ENCODE results near the gene SERP2.

DNA sequence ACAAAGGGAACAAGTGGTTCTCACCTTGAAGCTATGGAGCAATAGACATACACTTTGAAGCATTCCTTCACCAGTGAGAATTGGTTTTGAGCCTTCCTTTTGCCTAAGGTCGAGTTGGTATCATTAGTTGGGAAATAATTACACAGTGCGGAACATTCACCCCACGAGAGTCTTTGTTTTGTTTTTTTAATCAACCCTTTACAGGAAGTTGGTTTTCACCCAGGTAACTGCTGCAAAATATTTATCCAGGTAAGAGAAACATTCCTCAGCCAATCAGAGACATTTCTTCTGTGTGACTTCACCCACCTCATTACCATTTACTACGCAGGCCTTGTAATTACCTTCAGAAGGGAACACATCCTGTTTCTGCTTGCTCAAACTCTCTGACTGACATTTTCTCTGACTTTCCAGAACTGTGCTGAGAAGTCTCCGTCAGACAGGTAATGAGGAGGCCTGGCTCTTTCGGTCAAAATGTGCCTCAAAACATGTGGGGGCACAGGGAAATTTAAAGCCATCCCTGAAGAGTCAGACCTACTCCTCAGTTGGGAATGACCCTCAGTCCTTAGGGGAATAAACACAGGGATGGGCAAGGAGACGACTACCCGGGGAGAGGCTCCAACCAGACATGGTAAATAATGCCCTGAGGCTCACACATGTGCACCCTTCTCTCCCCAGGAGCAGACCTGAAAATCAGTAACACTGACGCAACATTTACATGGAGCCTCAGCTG, 22.7 kb upstream of the SERP2 start:
- TF ChIP-seq EZH2phosphoT487 (conservative IDR thresholded peaks at IDR 0.05; ENCODE audit: low read length) = no peak
- TF ChIP-seq, protein P1, sequence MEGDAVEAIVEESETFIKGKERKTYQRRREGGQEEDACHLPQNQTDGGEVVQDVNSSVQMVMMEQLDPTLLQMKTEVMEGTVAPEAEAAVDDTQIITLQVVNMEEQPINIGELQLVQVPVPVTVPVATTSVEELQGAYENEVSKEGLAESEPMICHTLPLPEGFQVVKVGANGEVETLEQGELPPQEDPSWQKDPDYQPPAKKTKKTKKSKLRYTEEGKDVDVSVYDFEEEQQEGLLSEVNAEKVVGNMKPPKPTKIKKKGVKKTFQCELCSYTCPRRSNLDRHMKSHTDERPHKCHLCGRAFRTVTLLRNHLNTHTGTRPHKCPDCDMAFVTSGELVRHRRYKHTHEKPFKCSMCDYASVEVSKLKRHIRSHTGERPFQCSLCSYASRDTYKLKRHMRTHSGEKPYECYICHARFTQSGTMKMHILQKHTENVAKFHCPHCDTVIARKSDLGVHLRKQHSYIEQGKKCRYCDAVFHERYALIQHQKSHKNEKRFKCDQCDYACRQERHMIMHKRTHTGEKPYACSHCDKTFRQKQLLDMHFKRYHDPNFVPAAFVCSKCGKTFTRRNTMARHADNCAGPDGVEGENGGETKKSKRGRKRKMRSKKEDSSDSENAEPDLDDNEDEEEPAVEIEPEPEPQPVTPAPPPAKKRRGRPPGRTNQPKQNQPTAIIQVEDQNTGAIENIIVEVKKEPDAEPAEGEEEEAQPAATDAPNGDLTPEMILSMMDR (IDR thresholded peaks at IDR 0.05; ENCODE audit: insufficient read depth, low read length, poor library complexity, severe bottlenecking) = no peak
